HG02884 (cell line): ENCODE results near the gene ZNRF1.

ENCODE experiments used
- ATAC-seq: cut with Tn5 transposase; IDR thresholded peaks from one replicate; pipeline ENCODE4 v1.9.1; 2021; ENCODE audit warnings: mild to moderate bottlenecking, moderate library complexity; ENCODE audit not compliant: unreplicated experiment

Gene ZNRF1

DNA sequence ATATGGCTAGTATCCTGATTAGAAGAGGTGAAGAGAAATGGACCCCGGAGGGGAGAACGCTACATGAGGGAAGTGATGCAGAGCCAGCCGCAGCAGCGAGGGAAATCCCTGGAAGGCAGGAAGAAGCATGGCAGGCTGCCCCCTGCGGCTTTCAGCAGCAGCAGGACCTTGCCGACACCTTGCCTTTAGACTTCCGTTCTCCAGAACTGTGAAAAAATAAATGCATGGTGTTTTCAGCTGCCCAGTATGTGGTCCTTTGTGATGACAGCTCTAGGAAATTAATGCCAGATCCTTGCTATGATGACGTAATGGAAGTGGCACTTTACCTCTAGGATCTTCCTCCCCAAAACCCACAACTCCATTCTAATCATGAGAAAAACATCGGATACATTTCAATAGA lies 139.8 kb downstream of the ZNRF1 start:
- ATAC-seq = no peak

DNA sequence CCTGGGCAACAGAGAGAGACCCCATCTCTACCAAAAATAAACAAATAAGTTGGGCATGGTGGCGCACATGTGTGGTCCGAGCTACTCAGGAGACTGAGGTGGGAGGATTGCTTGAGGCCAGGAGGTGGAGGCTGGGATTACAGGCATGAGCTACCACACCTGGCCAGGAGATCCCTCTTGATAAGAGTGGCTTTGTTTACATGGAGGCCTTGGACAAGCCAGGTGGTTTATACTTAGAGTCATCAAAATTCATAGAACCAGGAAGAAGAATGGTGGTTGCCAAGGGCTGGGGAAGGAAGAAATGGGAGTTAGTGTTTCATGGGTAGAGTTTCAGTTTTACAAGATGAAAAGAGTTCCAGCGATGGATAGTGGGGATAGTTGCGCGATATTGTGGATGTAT lies 140.7 kb downstream of the ZNRF1 start:
- no peak for ATAC-seq

DNA sequence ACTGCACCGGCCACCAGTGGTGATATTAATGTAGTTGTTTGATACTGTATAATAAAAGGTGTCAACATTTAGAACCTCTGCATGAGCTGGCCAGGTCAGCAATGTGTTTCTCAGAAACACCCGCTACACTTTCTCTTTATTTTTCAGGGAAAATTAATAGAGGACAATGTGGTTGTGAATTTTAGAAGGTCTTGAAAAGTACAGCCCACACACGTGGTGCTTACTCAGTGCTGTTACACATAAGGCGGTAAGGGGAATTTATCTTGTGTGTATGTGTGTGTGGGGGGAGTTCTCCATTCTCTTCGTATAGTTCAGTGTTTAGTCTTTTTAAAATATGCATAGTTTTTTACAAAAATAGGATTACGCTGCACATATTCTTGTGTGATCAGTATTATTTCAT lies 145.1 kb downstream of the ZNRF1 start:
- no peak for ATAC-seq

DNA sequence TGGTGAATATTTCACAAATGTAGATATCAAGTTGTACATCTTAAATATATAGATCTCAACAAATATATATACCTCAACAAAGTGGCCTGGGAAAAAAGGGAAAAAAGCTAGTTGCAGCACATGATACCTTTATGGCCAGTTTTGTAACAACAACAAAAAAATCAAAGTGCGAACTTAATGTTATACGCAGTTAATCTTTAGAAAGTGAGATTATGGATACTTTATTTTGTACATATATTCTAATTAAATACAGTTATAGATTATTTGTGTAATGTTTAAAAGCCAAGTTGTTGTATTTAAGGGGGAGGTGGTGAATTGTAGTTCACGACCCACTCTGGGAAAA lies 149.1 kb downstream of the ZNRF1 start:
- ATAC-seq = no peak

DNA sequence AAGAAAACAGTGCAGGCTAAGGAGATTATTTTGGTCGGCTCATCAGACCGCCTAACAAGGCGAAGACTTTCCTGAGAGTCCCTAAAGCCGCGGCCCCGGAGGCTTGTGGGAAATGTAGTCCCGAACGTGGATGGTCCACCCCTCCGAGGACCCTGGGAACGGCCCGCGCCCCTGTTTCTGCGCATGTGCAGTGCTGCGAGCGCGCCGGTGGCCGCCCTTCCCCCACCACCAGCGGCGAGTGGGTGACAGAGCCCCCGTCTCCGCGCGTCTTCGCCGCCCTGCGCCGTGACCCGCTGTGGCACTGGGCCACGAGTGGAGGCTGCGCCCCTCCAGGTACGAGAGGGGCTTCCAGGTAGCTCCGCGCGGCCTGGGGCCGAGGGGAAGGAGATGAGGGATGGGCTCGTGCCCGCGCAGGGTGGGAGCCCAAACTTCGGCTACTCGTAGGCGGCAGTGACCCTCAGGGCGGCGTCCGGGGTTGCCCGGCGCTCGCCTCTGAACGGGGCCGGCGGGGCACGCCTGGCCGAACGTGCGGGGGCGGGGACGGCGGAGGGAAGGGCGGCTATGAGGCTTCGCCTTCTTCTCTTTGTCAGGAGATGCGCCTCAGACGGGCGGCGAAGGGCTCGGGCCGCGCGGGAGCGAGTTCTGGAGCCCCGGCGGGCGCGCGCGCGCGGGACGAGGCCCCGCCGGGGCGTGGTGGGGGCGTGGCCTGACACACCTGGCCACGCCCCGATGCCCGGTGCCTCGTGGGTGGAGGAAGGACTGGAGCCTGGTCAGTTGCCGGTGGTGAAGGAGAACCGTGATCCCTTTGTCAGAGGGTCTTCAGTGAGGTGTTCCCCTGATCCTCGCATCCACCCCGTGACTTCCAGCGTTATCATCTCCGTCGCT lies 149.7 kb downstream of the ZNRF1 start, which contains the start of gene ZFP1:
ZFP1 (plus strand) TSS at position 214 of the 885 bp plus-strand sequence. CDS start 4,428 bp downstream, outside the sequence.
- ATAC-seq = peak; percentile 72

DNA sequence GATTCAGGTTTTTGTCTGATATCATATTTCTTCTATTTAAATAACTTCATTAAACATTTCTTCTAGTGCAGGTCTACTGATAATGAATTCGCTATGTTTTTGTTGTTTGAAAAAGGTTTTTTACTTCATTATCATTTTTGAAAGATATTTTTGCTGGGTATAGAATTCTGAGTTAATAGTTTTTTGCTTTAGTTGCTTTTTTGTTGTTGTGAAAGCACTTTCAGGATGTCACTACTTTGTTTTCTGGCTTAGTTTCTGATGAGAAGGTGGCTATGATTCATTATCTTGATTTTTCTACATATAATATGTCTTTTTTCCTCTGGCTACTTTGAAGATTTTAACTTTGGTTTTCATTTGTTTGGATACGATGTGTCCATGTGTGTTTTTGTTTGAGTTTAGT lies 153.0 kb downstream of the ZNRF1 start:
- ATAC-seq = no peak

DNA sequence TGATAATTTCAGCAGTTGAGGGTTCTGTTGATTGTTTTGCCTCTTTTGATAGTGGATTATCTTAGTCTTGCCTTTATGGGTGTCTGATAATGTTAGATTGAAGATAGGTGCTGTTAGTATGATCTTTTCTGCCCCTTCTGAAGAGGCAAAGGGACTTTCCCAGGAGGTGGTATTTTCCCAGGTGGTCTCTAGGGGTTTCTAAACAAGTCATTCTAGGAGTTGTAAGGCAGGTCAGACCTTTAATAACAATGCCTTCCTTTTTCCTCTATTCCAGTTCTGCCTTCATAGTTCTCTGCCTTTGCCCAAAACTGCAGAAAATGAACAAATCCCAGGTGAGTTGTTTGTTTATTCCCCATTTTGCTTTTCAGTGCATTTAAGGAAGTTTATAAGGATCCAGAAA lies 153.8 kb downstream of the ZNRF1 start:
- ATAC-seq = no peak

DNA sequence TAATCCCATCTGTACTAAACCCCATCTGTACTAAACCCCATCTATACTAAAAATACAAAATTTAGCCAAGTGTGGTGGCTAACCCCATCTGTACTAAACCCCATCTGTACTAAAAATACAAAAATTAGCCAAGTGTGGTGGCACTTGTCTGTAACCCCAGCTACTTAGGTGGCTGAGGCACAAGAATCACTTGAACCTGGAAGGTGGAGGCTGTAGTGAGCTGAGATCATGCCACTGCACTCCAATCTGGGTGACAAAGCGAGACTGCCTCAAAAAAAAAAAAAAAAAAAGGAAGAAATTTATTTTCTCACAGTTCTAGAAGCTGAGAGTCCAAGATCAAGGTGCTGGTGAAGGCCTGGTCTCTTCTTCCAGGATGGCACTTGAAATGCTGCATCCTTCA lies 161.6 kb downstream of the ZNRF1 start:
- ATAC-seq = no peak
